Keratinocyte (primary cell): Measurements from ENCODE around the gene LAIR2. TPM values are rescaled to one million over a fixed set of nuclear protein-coding genes. Genes with fewer than 3 reads are reported as not detected.

Experiments
- DNase-seq: peaks from one replicate; pipeline ENCODE4 v3.0.0-alpha.2; 2011; ENCODE audit warnings: low read depth, missing footprints, low spot score
- FAIRE-seq: peaks from 2 replicates; lab custom pipeline; 2011; peaks lifted over from hg19 to GRCh38; lab: Jason Lieb, UNC
- H2AFZ ChIP-seq: 2 replicates; pipeline ENCODE4 v1.6.0; 2012; ENCODE audit warnings: low read length, control low read depth, inconsistent platforms; ENCODE audit not compliant: control insufficient read depth
- H3K27ac ChIP-seq: 2 replicates; pipeline ENCODE4 v1.5.1; 2011; ENCODE audit warnings: low read length; ENCODE audit not compliant: control insufficient read depth, insufficient read depth
- H3K27me3 ChIP-seq: 3 replicates; pipeline ENCODE4 v1.6.0; 2011; ENCODE audit warnings: low read length; ENCODE audit not compliant: control insufficient read depth, insufficient read depth; ENCODE audit errors: extremely low read depth
- H3K36me3 ChIP-seq, 2 experiments: 2 replicates in 1 of 2; 3 replicates in 1 of 2; pipeline ENCODE4 v1.5.1; 2011; ENCODE audit warnings: low read length in 2 of 2, mild to moderate bottlenecking in 1 of 2; ENCODE audit not compliant: control insufficient read depth in 2 of 2, insufficient read depth in 2 of 2; ENCODE audit errors: extremely low read depth in 1 of 2
- H3K4me1 ChIP-seq: 3 replicates; pipeline ENCODE4 v1.5.1; 2011; ENCODE audit warnings: low read length; ENCODE audit not compliant: control insufficient read depth, insufficient read depth; ENCODE audit errors: extremely low read depth
- H3K4me2 ChIP-seq: 3 replicates; pipeline ENCODE4 v1.6.0; 2011; ENCODE audit warnings: low read depth, low read length; ENCODE audit not compliant: control insufficient read depth, insufficient read depth; ENCODE audit errors: extremely low read depth
- H3K4me3 ChIP-seq, 3 experiments: fragments of 200-600 bp in 1 of 3; sonication (generic) in 1 of 3; 2 replicates in 2 of 3; 3 replicates in 1 of 3; pipeline ENCODE4 v1.5.1; 2011 to 2016; ENCODE audit warnings: low read length in 3 of 3, mild to moderate bottlenecking in 3 of 3, control low read depth in 2 of 3, inconsistent platforms in 1 of 3, low read depth in 1 of 3, mixed read lengths in 1 of 3, mixed run types in 1 of 3, moderate library complexity in 1 of 3; ENCODE audit not compliant: control insufficient read depth in 2 of 3, insufficient read depth in 2 of 3; ENCODE audit errors: extremely low read depth in 1 of 3
- H3K79me2 ChIP-seq: 2 replicates; pipeline ENCODE4 v1.6.0; 2012; ENCODE audit warnings: low read length; ENCODE audit not compliant: control insufficient read depth, insufficient read depth
- H3K9ac ChIP-seq: 3 replicates; pipeline ENCODE4 v1.6.0; 2011; ENCODE audit warnings: low read length; ENCODE audit not compliant: control insufficient read depth, insufficient read depth; ENCODE audit errors: extremely low read depth
- H3K9me1 ChIP-seq: 3 replicates; pipeline ENCODE4 v1.6.0; 2011; ENCODE audit warnings: low read length; ENCODE audit not compliant: control insufficient read depth, insufficient read depth; ENCODE audit errors: extremely low read depth
- H3K9me3 ChIP-seq: 2 replicates; pipeline ENCODE4 v1.5.1; 2012; ENCODE audit warnings: low read depth, low read length; ENCODE audit not compliant: control insufficient read depth
- H4K20me1 ChIP-seq: 3 replicates; pipeline ENCODE4 v1.6.0; 2011; ENCODE audit warnings: low read length; ENCODE audit not compliant: control insufficient read depth, insufficient read depth; ENCODE audit errors: extremely low read depth
- EZH2 ChIP-seq: IDR thresholded peaks from one replicate; pipeline ENCODE4 v1.6.1; 2012; ENCODE audit warnings: inconsistent platforms, mild to moderate bottlenecking, low read length, moderate library complexity
- dilution Hi-C: fragments of 300-500 bp; cut with MboI; formaldehyde crosslinking; loops from one replicate; pipeline ENCODE4 v1.7.0; 2020; ENCODE audit warnings: low sequenced_read_pairs; ENCODE audit not compliant: extremely low pct_ligation_motif_present
- polyA plus RNA-seq, 5 experiments: library from polyadenylated mRNA; depleted of rRNA in 3 of 5; stranded (reverse) in 3 of 5; stranded (forward) in 1 of 5; unstranded in 1 of 5; fragments of >200 nt; gene quantifications; 1 replicate in 1 of 5; 2 replicates in 3 of 5; 3 replicates in 1 of 5; pipeline versions ENCODE4 v1.2.1 to v1.2.3, GENCODE V29; 2011 to 2012; ENCODE audit warnings: missing spikeins in 2 of 5, low read depth in 1 of 5, low replicate concordance in 1 of 5
- TF ChIP-seq, protein P1 (sequence below), 3 experiments: IDR thresholded peaks in 1 of 3; conservative IDR thresholded peaks in 1 of 3; optimal IDR thresholded peaks in 1 of 3; 2 replicates in 2 of 3; 3 replicates in 1 of 3; pipeline versions ENCODE3 to v1.5.1; 2011; ENCODE audit warnings: low read length in 3 of 3, mild to moderate bottlenecking in 3 of 3, moderate library complexity in 2 of 3, control low read depth in 1 of 3, inconsistent platforms in 1 of 3; ENCODE audit not compliant: insufficient read depth in 2 of 3; ENCODE audit errors: extremely low read depth in 1 of 3

The LAIR2 gene
- polyA plus RNA-seq, 1 donor (not counting 4 experiments of a cell fraction or from before 2014, with no cell fraction given) = not detected

DNA sequence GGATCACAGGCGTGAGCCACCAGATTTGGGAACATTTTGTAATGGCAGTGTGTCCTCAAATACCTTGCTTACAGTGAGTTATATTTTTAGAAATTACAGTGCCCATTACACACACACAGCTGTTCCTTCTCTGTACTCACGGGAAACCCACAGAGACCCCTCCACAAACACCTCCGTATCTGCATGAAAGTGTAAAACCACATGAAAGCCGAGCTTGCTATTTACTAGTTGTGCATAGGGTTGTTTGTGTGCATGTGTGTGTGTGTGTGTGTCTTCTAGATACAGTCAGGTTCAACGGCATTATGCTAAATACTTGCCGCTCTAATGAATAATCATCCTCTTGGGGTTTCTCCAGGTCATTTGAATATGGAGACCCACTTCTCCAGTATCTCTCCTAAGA, 48.7 kb downstream of the LAIR2 start:
- no peaks in the 10 kb centered on the region for H3K27me3 ChIP-seq
- no peaks in the 10 kb centered on the region for H3K4me1 ChIP-seq
- H3K79me2 ChIP-seq = no peaks in the 10 kb centered on the region
- no peak overlapping the region for H3K4me2 ChIP-seq
- TF ChIP-seq, protein P1, sequence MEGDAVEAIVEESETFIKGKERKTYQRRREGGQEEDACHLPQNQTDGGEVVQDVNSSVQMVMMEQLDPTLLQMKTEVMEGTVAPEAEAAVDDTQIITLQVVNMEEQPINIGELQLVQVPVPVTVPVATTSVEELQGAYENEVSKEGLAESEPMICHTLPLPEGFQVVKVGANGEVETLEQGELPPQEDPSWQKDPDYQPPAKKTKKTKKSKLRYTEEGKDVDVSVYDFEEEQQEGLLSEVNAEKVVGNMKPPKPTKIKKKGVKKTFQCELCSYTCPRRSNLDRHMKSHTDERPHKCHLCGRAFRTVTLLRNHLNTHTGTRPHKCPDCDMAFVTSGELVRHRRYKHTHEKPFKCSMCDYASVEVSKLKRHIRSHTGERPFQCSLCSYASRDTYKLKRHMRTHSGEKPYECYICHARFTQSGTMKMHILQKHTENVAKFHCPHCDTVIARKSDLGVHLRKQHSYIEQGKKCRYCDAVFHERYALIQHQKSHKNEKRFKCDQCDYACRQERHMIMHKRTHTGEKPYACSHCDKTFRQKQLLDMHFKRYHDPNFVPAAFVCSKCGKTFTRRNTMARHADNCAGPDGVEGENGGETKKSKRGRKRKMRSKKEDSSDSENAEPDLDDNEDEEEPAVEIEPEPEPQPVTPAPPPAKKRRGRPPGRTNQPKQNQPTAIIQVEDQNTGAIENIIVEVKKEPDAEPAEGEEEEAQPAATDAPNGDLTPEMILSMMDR (optimal IDR thresholded peaks at IDR 0.05 in 1 of 3, IDR thresholded peaks at IDR 0.05 in 1 of 3, conservative IDR thresholded peaks at IDR 0.05 in 1 of 3; ENCODE audit: extremely low read depth in 1 of 3, insufficient read depth in 2 of 3, low read length in 3 of 3) = no peak
- no peak for TF ChIP-seq EZH2
- no peaks in the 10 kb centered on the region for H4K20me1 ChIP-seq
- H3K9ac ChIP-seq = no peak overlapping the region
- no peak overlapping the region for H3K27ac ChIP-seq
- no peak overlapping the region for H2AFZ ChIP-seq
- H3K9me1 ChIP-seq = no peaks in the 10 kb centered on the region
- dilution Hi-C loops = no loop called here
- no peaks in the 10 kb centered on the region for H3K36me3 ChIP-seq
- no peak overlapping the region for H3K4me3 ChIP-seq
- H3K9me3 ChIP-seq = peaks cover 17% of the 10 kb centered on the region
- no peak for DNase-seq
- no peak for FAIRE-seq

GRCh38 chr19:54551950-54552912, 49.6 kb downstream of the LAIR2 start:
- dilution Hi-C loops = no loop called here

More at GRCh38 chr19:54551950-54552912, 49.6 kb downstream of the LAIR2 start:
- Histone ChIP-seq H3K9ac (no peak overlapping the region), H3K4me3 (no peak overlapping the region), H3K36me3 (no peaks in the 10 kb centered on the region), H3K79me2 (no peaks in the 10 kb centered on the region), H4K20me1 (no peaks in the 10 kb centered on the region), H2AFZ (no peak overlapping the region), H3K27ac (no peak overlapping the region), H3K9me1 (no peaks in the 10 kb centered on the region), H3K4me2 (no peak overlapping the region), H3K27me3 (no peaks in the 10 kb centered on the region), H3K4me1 (no peaks in the 10 kb centered on the region), H3K9me3 (peaks cover 14% of the 10 kb centered on the region)
- no peak for TF ChIP-seq EZH2
- TF ChIP-seq, protein P1 (optimal IDR thresholded peaks at IDR 0.05 in 1 of 3, IDR thresholded peaks at IDR 0.05 in 1 of 3, conservative IDR thresholded peaks at IDR 0.05 in 1 of 3; ENCODE audit: extremely low read depth in 1 of 3, insufficient read depth in 2 of 3, low read length in 3 of 3) = no peak
- FAIRE-seq (no peak), DNase-seq (no peak)
